Colonic mucosa (tissue), 4 donors: ENCODE data around the gene LAMC3. TPM values are rescaled to one million over a fixed set of nuclear protein-coding genes. Genes with fewer than 3 reads are reported as not detected.

ENCODE experiments used
- DNase-seq: peaks from one replicate; pipeline ENCODE4 v3.0.0-alpha.2; 2020
- H3K27ac ChIP-seq: fragments of 200-600 bp; one replicate; pipeline ENCODE4 v1.8.0; 2021
- H3K27me3 ChIP-seq: fragments of 200-600 bp; one replicate; pipeline ENCODE4 v1.8.0; 2021
- H3K36me3 ChIP-seq: fragments of 200-600 bp; one replicate; pipeline ENCODE4 v1.8.0; 2021
- H3K4me1 ChIP-seq: fragments of 200-600 bp; one replicate; pipeline ENCODE4 v1.8.0; 2021; ENCODE audit warnings: mild to moderate bottlenecking
- H3K4me3 ChIP-seq: fragments of 200-600 bp; one replicate; pipeline ENCODE4 v1.8.0; 2021
- H3K9ac ChIP-seq, 2 donors: one replicate each; pipeline ENCODE4 v1.7.0; 2013; ENCODE audit warnings: control low read depth in 2 of 2, low read depth in 2 of 2, low read length in 2 of 2
- H3K9me3 ChIP-seq: fragments of 200-600 bp; one replicate; pipeline ENCODE4 v1.8.0; 2021
- intact Hi-C: fragments of 100-400 bp; cut with DNase I; formaldehyde crosslinking; loops from one replicate; pipeline ENCODE4 v1.14.1; 2022
- total RNA-seq, 2 donors: library from RNA; stranded (reverse); fragmentation: NEBNext Ultra II Directional in 1 of 2; extraction: Animal tissue kit (Norgen Biotek cat#: 25700) in 1 of 2; gene quantifications; one replicate each; pipeline ENCODE4 v1.2.1, GENCODE V29; 2021
- TF ChIP-seq, protein P1 (sequence below): fragments of 200-600 bp; IDR thresholded peaks from one replicate; pipeline ENCODE4 v1.8.0; 2022; ENCODE audit warnings: antibody characterized with exemption, mild to moderate bottlenecking
- donor health status: healthy.
- donor health status: DM: no; HTN: no; CAD: no.
- donor health status: DM: no; HTN: no; CAD: no.

Gene LAMC3
- total RNA-seq, 2 donors from 2014 or later: 0.67 to 1.9 TPM

DNA sequence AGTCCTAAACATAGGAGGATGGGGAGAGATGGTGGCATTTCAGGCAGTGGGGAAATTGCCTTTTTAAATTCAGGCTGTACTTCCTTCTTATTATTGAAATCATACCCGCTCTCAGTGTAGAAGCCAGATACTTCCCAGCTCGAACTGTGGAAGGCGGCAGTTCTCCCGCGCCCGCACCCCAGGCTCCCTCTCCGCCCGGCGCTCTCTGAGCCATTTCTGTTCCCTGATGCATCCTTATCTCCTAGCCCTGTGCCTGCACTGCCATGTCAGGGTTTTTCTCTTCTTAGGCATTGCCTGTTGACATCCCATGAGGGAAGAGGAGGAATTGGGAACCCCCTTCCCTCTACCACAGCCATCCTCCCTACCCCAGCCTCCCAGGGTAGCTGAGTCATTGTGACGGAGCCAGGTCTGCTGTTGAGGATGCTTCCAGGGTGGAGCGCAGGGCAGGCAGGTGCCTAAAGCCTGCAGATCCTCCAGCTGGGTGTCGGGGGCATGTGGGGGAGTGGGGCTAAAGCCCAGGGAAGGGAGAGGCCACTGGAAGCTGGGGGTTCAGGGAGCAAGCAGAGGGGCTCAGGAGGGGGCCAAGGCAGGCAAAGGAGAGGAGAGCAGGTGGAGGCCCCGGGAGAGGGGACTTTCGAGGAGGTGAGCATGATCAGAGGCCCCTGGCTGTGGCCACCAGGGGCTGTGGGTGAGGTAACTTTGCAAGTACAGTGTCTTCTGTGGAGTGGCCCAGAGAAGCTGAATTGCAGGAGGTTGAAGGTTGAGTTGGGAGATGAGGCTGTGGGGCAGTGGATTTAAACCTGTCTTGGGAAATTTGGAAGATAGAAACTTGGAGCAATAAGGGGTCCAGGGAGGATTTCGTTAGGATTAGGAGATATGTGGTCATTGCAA is 16.2 kb downstream of the LAMC3 start:
- no peak overlapping the region for H3K27ac ChIP-seq
- no peaks in the 10 kb centered on the region for H3K9me3 ChIP-seq
- intact Hi-C loops: no loop called here
- no peak overlapping the region for H3K4me3 ChIP-seq
- no peaks in the 10 kb centered on the region for H3K4me1 ChIP-seq
- no peak for DNase-seq
- no peak overlapping the region for H3K9ac ChIP-seq
- H3K36me3 ChIP-seq: no peaks in the 10 kb centered on the region
- no peaks in the 10 kb centered on the region for H3K27me3 ChIP-seq
- TF ChIP-seq, protein P1, sequence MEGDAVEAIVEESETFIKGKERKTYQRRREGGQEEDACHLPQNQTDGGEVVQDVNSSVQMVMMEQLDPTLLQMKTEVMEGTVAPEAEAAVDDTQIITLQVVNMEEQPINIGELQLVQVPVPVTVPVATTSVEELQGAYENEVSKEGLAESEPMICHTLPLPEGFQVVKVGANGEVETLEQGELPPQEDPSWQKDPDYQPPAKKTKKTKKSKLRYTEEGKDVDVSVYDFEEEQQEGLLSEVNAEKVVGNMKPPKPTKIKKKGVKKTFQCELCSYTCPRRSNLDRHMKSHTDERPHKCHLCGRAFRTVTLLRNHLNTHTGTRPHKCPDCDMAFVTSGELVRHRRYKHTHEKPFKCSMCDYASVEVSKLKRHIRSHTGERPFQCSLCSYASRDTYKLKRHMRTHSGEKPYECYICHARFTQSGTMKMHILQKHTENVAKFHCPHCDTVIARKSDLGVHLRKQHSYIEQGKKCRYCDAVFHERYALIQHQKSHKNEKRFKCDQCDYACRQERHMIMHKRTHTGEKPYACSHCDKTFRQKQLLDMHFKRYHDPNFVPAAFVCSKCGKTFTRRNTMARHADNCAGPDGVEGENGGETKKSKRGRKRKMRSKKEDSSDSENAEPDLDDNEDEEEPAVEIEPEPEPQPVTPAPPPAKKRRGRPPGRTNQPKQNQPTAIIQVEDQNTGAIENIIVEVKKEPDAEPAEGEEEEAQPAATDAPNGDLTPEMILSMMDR: no peak

DNA sequence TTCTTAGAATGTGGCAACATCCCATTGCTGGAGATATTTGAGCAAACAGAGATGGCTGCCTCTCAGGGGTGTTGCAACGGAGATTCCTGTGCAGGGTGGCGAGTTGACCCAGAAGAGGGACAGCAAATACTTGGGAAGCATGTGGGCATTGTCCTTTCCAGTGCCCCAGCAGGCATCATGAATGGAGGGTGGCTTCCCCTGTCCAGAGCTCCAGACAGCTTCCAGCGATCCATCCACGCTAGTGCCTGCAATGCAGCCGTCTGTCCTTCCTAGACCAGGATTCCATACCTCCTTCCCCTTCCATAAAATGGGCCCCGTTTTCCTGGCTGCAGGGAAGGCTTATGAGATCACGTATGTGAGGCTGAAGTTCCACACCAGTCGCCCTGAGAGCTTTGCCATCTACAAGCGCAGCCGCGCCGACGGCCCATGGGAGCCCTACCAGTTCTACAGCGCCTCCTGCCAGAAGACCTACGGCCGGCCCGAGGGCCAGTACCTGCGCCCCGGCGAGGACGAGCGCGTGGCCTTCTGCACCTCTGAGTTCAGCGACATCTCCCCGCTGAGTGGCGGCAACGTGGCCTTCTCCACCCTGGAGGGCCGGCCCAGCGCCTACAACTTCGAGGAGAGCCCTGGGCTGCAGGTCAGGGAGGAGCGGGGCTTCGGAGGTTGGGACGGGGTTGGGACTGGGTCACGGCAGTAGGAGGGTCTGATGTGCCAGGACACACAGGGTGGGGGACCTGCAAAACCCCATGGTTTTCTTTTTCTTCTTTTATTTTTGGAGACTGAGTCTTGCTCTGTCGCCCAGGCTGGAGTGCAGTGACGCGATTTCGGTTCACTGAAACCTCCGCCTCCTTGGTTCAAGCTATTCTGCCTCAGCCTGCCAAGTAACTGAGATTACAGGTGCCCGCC is 17.2 kb downstream of the LAMC3 start:
- H3K27ac ChIP-seq: no peak overlapping the region
- H3K9ac ChIP-seq: no peak overlapping the region
- intact Hi-C loops: no loop called here
- H3K9me3 ChIP-seq: no peaks in the 10 kb centered on the region
- no peak for DNase-seq
- H3K4me1 ChIP-seq: no peaks in the 10 kb centered on the region
- H3K4me3 ChIP-seq: no peak overlapping the region
- no peaks in the 10 kb centered on the region for H3K27me3 ChIP-seq
- H3K36me3 ChIP-seq: no peaks in the 10 kb centered on the region
- TF ChIP-seq, protein P1: no peak

DNA sequence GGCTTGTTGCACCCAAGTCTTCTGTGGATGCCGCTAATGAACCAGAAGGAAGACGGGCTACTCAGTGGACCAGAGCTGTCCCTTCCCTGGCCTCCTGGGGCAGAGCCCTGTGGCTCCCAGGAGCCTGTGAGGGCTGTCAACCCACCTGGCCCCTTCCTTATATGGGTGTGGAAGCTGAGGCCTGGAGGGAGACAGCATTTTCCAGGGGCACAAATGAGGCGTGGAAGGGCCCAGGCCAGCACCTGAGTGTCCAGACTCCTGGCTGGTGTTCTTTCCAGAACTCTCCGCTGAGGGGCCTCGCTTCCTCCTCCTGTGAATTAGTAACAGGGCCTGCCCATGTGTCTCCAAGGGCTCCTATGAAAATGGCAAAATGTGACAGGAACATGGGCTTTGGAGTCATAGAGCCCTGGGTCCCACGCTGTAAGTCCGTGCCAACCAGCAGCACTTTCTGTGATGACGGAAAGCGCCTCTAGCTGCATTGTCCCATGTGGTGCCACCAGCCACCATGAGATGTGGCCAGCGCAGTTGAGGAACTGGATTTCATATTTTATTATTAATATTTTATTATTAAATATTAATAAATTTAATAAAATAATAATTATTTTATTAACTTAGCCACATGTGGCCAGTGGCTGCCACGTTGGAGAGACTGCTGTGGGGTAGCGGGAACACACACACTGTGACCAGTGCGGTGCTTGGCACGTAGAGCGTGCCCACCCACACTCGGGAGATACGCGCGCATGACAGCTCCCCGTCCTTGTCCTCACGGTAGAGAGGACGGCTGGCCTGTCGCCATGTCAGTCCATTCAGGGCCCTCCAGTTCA is 18.3 kb downstream of the LAMC3 start:
- intact Hi-C loops: no loop called here
- H3K4me3 ChIP-seq: no peak overlapping the region
- no peak overlapping the region for H3K9ac ChIP-seq
- H3K27me3 ChIP-seq: no peaks in the 10 kb centered on the region
- H3K9me3 ChIP-seq: no peaks in the 10 kb centered on the region
- TF ChIP-seq, protein P1: no peak
- no peaks in the 10 kb centered on the region for H3K4me1 ChIP-seq
- no peak for DNase-seq
- no peak overlapping the region for H3K27ac ChIP-seq
- no peaks in the 10 kb centered on the region for H3K36me3 ChIP-seq

DNA sequence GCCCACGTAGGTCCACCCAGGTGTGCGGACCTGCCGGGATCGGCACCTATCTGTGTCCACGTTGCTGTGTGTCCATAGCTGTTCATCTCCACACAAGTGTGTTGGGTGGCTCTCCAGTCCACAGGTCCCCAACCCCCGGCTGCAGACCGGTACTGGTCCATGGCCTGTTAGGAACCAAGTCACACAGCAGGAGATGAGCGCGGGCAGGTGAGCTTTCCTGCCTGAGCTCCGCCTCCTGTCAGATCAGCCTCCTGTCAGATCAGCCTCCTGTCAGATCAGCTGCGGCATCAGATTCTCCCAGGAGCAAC is 18.9 kb downstream of the LAMC3 start:
- Histone ChIP-seq H3K27me3 (no peaks in the 10 kb centered on the region), H3K9me3 (no peaks in the 10 kb centered on the region), H3K9ac (no peak overlapping the region), H3K27ac (no peak overlapping the region), H3K36me3 (no peaks in the 10 kb centered on the region), H3K4me1 (no peaks in the 10 kb centered on the region), H3K4me3 (no peak overlapping the region)
- intact Hi-C loops: no loop called here
- TF ChIP-seq, protein P1: no peak
- no peak for DNase-seq
